ENCODE results near the gene XYLT1. TPM values are rescaled to one million over a fixed set of nuclear protein-coding genes. Genes with fewer than 3 reads are reported as not detected.

The XYLT1 gene
- total and polyA plus RNA-seq, 10 of the 15 experiments (the other 5 are each of a cell fraction or from before 2014, with no cell fraction given), result 0.88 to 14.8 (median 5.8) TPM

DNA sequence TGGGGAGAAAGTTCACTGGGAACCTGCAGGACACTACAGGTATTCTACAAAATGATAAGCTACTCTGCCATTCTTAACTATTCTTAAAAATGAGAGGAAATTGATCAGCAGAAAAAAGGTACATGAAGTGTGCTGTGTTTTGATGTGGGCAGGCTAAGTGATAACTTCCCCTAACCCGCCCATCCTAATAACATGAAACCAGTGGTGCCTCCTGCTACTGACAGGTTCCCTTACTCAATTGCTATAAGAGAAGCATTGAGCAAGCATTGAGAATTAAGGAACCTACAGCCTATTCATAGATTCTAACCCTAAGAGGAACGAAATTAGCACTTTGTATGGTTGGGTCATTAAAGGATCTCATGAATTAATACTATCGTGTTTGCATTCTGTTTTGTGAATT is 18.9 kb downstream of the XYLT1 start:
- POLR2A ChIA-PET, result interaction anchor here (1.2 kb wide), 1 partner anchor 15 kb away, joined by 3 read pairs; no protein-coding TSS in a partner anchor
- no peak overlapping the region for H3K4me2 ChIP-seq (ENCODE audit: control insufficient read depth, insufficient read depth)
- CTCF ChIA-PET, result no interaction called here

More for the DNA sequence above, 18.9 kb downstream of the XYLT1 start:
- Histone ChIP-seq H3K27me3 (replicated peaks in 1 of 2; ENCODE audit: control insufficient read depth in 2 of 2, insufficient read depth in 2 of 2, low read length in 1 of 2) (no peaks in the 10 kb centered on the region), H3K36me3 (ENCODE audit: control insufficient read depth in 2 of 2, insufficient read depth in 2 of 2, low read length in 1 of 2) (peaks cover 0 to 3% of the 10 kb centered on the region in 2 experiments; a peak in 3 of 4 replicates), H3K4me3 (no peak overlapping the region), H3K79me2 (ENCODE audit: control insufficient read depth, insufficient read depth, low read length) (no peaks in the 10 kb centered on the region), H3K4me1 (ENCODE audit: control insufficient read depth, insufficient read depth, low read length) (peaks cover 12% of the 10 kb centered on the region), H3K9me3 (replicated peaks; ENCODE audit: control insufficient read depth, insufficient read depth, low read length) (no peaks in the 10 kb centered on the region), H4K20me1 (ENCODE audit: control insufficient read depth, insufficient read depth) (no peaks in the 10 kb centered on the region), H3K27ac (ENCODE audit: control insufficient read depth, insufficient read depth) (no peak overlapping the region), H2AFZ (ENCODE audit: control insufficient read depth, low read depth, low read length) (no peak overlapping the region), H3K9ac (ENCODE audit: control insufficient read depth, insufficient read depth, low read length) (no peak overlapping the region)
- DNase-seq (ENCODE audit: low read depth, low spot score), result no peak
- ChIA-PET SMC1A (ENCODE audit: uncharacterized antibody, unreplicated experiment) (interaction anchor here (1.0 to 1.4 kb wide), 4 partner anchors 8 to 106 kb away, joined by 4 to 8 read pairs (median 5); no protein-coding TSS in a partner anchor), RAD21 (ENCODE audit: unreplicated experiment) (interaction anchor here (1.1 to 1.2 kb wide), 2 partner anchors 12 to 36 kb away, joined by 4 to 5 read pairs; no protein-coding TSS in a partner anchor)
- TF ChIP-seq JUNB (IDR thresholded peaks at IDR 0.05), result peak; percentile 35; the same call in 1 of the 2 replicates
- TF ChIP-seq YBX1 (IDR thresholded peaks at IDR 0.05), result no peak
- no peak for TF ChIP-seq ZNF622 (IDR thresholded peaks at IDR 0.05)
- TF ChIP-seq TCF12 (IDR thresholded peaks at IDR 0.05; ENCODE audit: low read depth, low read length), result no peak
- TF ChIP-seq TCF7 (IDR thresholded peaks at IDR 0.05; ENCODE audit: borderline replicate concordance), result peak; percentile 60
- TF ChIP-seq TBL1XR1 (IDR thresholded peaks at IDR 0.05; ENCODE audit: low read depth, low read length), result no peak
- TF ChIP-seq BACH1 (IDR thresholded peaks at IDR 0.05; ENCODE audit: borderline replicate concordance), result no peak
- TF ChIP-seq, protein P1, sequence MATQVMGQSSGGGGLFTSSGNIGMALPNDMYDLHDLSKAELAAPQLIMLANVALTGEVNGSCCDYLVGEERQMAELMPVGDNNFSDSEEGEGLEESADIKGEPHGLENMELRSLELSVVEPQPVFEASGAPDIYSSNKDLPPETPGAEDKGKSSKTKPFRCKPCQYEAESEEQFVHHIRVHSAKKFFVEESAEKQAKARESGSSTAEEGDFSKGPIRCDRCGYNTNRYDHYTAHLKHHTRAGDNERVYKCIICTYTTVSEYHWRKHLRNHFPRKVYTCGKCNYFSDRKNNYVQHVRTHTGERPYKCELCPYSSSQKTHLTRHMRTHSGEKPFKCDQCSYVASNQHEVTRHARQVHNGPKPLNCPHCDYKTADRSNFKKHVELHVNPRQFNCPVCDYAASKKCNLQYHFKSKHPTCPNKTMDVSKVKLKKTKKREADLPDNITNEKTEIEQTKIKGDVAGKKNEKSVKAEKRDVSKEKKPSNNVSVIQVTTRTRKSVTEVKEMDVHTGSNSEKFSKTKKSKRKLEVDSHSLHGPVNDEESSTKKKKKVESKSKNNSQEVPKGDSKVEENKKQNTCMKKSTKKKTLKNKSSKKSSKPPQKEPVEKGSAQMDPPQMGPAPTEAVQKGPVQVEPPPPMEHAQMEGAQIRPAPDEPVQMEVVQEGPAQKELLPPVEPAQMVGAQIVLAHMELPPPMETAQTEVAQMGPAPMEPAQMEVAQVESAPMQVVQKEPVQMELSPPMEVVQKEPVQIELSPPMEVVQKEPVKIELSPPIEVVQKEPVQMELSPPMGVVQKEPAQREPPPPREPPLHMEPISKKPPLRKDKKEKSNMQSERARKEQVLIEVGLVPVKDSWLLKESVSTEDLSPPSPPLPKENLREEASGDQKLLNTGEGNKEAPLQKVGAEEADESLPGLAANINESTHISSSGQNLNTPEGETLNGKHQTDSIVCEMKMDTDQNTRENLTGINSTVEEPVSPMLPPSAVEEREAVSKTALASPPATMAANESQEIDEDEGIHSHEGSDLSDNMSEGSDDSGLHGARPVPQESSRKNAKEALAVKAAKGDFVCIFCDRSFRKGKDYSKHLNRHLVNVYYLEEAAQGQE (IDR thresholded peaks at IDR 0.05; ENCODE audit: low read depth, low read length), result no peak
- TF ChIP-seq RUNX3 (IDR thresholded peaks at IDR 0.05; ENCODE audit: low read length), result peak; percentile 60
- in situ Hi-C loops (cut with MboI) (no loop called here), intact Hi-C loops (cut with micrococcal nuclease; ENCODE audit: unreplicated experiment) (loop anchor here (5.0 kb wide), 1 partner anchor 150 kb away; no protein-coding TSS in a partner anchor)
- BruUV-seq (replicated peaks), result no TSS peak
- no peak for FAIRE-seq
- ATAC-seq, result peak; percentile 80
- 14% methylated on average over 3 of the region's 3 CpGs for WGBS (ENCODE audit: insufficient coverage, insufficient replicate concordance, low lambda C conversion rate, missing lambda C conversion rate)

Measured in GM12878 (cell line).